Endodermal cell (in vitro differentiated cells): ENCODE results near the gene MAPK10. TPM values are rescaled to one million over a fixed set of nuclear protein-coding genes. Genes with fewer than 3 reads are reported as not detected.
A peak's percentile ranks its signal among the peaks of the same experiment; 100 is the strongest.

Experiments used
- DNase-seq: peaks from one replicate; pipeline ENCODE4 v3.0.0-alpha.2; 2017
- H3K27ac ChIP-seq: 2 replicates; pipeline ENCODE4 v1.5.1; 2013; ENCODE audit warnings: mild to moderate bottlenecking, low read depth, low read length, moderate library complexity
- H3K27me3 ChIP-seq: 2 replicates; pipeline ENCODE4 v1.6.1; 2013; ENCODE audit warnings: mild to moderate bottlenecking, low read length, moderate library complexity; ENCODE audit not compliant: insufficient read depth, control insufficient read depth, poor library complexity, severe bottlenecking
- H3K36me3 ChIP-seq: 2 replicates; pipeline ENCODE4 v1.7.0; 2013; ENCODE audit warnings: mild to moderate bottlenecking, low read length, moderate library complexity; ENCODE audit not compliant: control insufficient read depth, insufficient read depth
- H3K4me1 ChIP-seq: one replicate; pipeline ENCODE4 v1.7.0; 2013; ENCODE audit warnings: low read length; ENCODE audit not compliant: control insufficient read depth, insufficient read depth
- H3K4me3 ChIP-seq: 2 replicates; pipeline ENCODE4 v1.5.1; 2013; ENCODE audit warnings: mild to moderate bottlenecking, low read length, moderate library complexity
- H3K9ac ChIP-seq: 2 replicates; pipeline ENCODE4 v1.6.1; 2013; ENCODE audit warnings: mild to moderate bottlenecking, low read length, moderate library complexity; ENCODE audit not compliant: poor library complexity, severe bottlenecking; ENCODE audit errors: extremely low read depth
- H3K9me3 ChIP-seq: 2 replicates; pipeline ENCODE4 v1.6.1; 2013; ENCODE audit warnings: mild to moderate bottlenecking, low read length, moderate library complexity; ENCODE audit not compliant: control insufficient read depth
- H3K27ac Mint-ChIP-seq: 2 replicates; pipeline ENCODE4 v1.8.0; 2020; ENCODE audit warnings: mixed read lengths
- H3K27me3 Mint-ChIP-seq: 2 replicates; pipeline ENCODE4 v1.8.0; 2021; ENCODE audit warnings: mild to moderate bottlenecking, mixed read lengths; ENCODE audit not compliant: insufficient read depth
- H3K36me3 Mint-ChIP-seq: 2 replicates; pipeline ENCODE4 v1.8.0; 2020; ENCODE audit warnings: low read depth, mixed read lengths
- H3K4me1 Mint-ChIP-seq: 2 replicates; pipeline ENCODE4 v1.8.0; 2020; ENCODE audit warnings: mixed read lengths
- H3K4me3 Mint-ChIP-seq: 2 replicates; pipeline ENCODE4 v1.8.0; 2020; ENCODE audit warnings: mild to moderate bottlenecking, moderate library complexity, mixed read lengths
- H3K9me3 Mint-ChIP-seq: 2 replicates; pipeline ENCODE4 v1.8.0; 2020; ENCODE audit warnings: mild to moderate bottlenecking, mixed read lengths
- WGBS, 2 experiments: methylation state at CpG; one replicate each; pipeline versions ENCODE4 v1.1.5 to v1.1.7; 2013; ENCODE audit warnings: missing lambda C conversion rate in 2 of 2, mixed read lengths in 1 of 2; ENCODE audit not compliant: insufficient coverage in 1 of 2, insufficient read length in 1 of 2; 5-methylcytosine and 5-hydroxymethylcytosine counted together
- total RNA-seq, 2 donors: library from RNA; stranded (reverse); fragmentation: NEBNext Ultra II Directional in 1 of 2; extraction: Animal tissue kit (Norgen Biotek cat#: 25700) in 1 of 2; gene quantifications; 2 replicates in 1 of 2; 3 replicates in 1 of 2; pipeline ENCODE4 v1.2.1, GENCODE V29; 2021
- TF ChIP-seq, protein P1 (sequence below): fragments of 200-600 bp; sonication (generic); conservative IDR thresholded peaks from 2 replicates; pipeline ENCODE4 v1.5.0; 2021; ENCODE audit warnings: antibody characterized with exemption, mild to moderate bottlenecking

The MAPK10 gene
- total RNA-seq, 2 donors from 2014 or later: 45.1 to 70.2 TPM

DNA sequence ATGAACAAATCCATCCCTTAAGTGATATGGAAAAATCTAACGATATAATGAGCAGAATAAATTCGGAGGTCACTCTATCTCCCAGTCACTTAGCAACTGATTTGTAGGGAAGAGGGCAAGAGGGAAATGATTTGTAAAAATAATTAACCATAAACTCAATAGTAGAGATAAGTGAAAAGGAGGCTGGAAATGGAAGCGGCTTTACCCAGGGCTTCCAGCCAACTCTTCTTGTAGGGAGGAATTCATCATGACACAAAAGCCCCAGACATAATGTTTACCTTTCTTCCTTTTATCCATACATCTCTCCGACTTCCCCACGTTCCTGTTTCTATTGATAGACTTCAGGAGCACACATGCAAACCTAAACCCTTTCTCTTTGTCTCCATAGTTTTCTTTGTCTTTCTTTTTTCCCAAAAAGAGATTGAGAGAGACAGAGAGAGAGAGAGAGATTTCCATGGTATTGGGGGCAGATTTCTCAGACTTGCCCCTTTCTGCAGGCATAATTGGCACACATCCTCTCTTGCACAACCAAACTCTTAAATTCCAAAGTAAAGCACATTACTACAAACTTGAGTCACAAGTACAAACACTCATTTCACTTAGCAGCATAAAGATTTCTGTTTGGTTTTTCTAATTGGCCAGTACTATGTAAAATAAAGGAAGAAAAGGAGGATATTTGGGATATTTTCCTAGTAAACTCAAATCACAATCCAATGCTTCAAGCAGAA is 140.9 kb downstream of the MAPK10 start:
- peaks cover 14% of the 10 kb centered on the region for H3K9me3 ChIP-seq
- 93% methylated on average over 4 of the region's 5 CpGs; no CpG with 5 or more reads in 1 of the 2 experiments for WGBS, 2 experiments
- no peaks in the 10 kb centered on the region for H3K36me3 ChIP-seq
- H3K4me3 ChIP-seq: no peak overlapping the region
- no peaks in the 10 kb centered on the region for H3K27me3 ChIP-seq
- TF ChIP-seq, protein P1, sequence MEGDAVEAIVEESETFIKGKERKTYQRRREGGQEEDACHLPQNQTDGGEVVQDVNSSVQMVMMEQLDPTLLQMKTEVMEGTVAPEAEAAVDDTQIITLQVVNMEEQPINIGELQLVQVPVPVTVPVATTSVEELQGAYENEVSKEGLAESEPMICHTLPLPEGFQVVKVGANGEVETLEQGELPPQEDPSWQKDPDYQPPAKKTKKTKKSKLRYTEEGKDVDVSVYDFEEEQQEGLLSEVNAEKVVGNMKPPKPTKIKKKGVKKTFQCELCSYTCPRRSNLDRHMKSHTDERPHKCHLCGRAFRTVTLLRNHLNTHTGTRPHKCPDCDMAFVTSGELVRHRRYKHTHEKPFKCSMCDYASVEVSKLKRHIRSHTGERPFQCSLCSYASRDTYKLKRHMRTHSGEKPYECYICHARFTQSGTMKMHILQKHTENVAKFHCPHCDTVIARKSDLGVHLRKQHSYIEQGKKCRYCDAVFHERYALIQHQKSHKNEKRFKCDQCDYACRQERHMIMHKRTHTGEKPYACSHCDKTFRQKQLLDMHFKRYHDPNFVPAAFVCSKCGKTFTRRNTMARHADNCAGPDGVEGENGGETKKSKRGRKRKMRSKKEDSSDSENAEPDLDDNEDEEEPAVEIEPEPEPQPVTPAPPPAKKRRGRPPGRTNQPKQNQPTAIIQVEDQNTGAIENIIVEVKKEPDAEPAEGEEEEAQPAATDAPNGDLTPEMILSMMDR: no peak
- Mint-ChIP-seq H3K36me3 (peaks cover 22% of the 10 kb centered on the region), H3K4me1 (peaks cover 7% of the 10 kb centered on the region), H3K4me3 (no peak overlapping the region), H3K9me3 (peaks cover 14% of the 10 kb centered on the region), H3K27ac (no peak overlapping the region), H3K27me3 (no peaks in the 10 kb centered on the region)
- H3K4me1 ChIP-seq: no peaks in the 10 kb centered on the region
- H3K9ac ChIP-seq: no peak overlapping the region
- no peak overlapping the region for H3K27ac ChIP-seq
- DNase-seq: no peak

GRCh38 chr4:86203176-86203575 is 156.7 kb downstream of the MAPK10 start:
- Mint-ChIP-seq H3K36me3 (peaks cover 2% of the 10 kb centered on the region), H3K4me1 (peaks cover 6% of the 10 kb centered on the region), H3K27me3 (no peaks in the 10 kb centered on the region), H3K4me3 (no peak overlapping the region), H3K9me3 (peaks cover 9% of the 10 kb centered on the region), H3K27ac (no peak overlapping the region)
- Histone ChIP-seq H3K27me3 (no peaks in the 10 kb centered on the region), H3K9ac (no peak overlapping the region), H3K4me1 (no peaks in the 10 kb centered on the region), H3K27ac (peak overlapping the region; percentile 96), H3K9me3 (no peaks in the 10 kb centered on the region), H3K36me3 (no peaks in the 10 kb centered on the region), H3K4me3 (no peak overlapping the region)
- TF ChIP-seq, protein P1: no peak
- no peak for DNase-seq
- WGBS, 2 experiments: 0 to 70% methylated on average over 1 of the region's 2 CpGs

DNA sequence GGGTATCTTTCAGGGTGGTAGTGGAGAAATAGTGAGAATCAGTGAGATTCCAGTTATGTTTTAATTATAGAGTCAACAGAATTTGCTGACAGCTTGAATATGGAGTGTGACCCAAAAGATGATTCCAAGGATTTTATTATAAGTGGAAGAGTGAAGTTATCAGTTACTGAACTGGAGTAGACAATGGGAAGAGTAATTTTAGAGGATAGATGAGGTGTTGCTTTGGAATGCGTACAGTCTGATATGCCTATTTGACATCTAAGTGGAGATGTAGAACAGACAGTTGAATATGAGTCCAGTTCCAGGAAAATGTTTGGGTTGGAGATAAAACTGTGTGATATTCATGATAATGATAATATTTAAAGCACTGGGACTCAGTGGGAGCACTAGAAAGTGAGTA is 174.2 kb downstream of the MAPK10 start:
- H3K4me3 ChIP-seq: no peak overlapping the region
- peaks cover 33% of the 10 kb centered on the region for H3K36me3 Mint-ChIP-seq
- H3K36me3 ChIP-seq: peaks cover 6% of the 10 kb centered on the region
- peaks cover 33% of the 10 kb centered on the region for H3K9me3 Mint-ChIP-seq
- no peak overlapping the region for H3K4me3 Mint-ChIP-seq
- no peaks in the 10 kb centered on the region for H3K27me3 ChIP-seq
- peaks cover 1% of the 10 kb centered on the region for H3K4me1 Mint-ChIP-seq
- H3K27ac Mint-ChIP-seq: no peak overlapping the region
- peaks cover 6% of the 10 kb centered on the region for H3K9me3 ChIP-seq
- no peak overlapping the region for H3K9ac ChIP-seq
- no peaks in the 10 kb centered on the region for H3K4me1 ChIP-seq
- DNase-seq: no peak
- TF ChIP-seq, protein P1: no peak
- H3K27ac ChIP-seq: no peak overlapping the region
- no peaks in the 10 kb centered on the region for H3K27me3 Mint-ChIP-seq
- WGBS, 2 experiments: 98 to 100% methylated on average over 1 of the region's 1 CpG
